Measurements from ENCODE around the gene MPP2.
A peak's percentile ranks its signal among the peaks of the same experiment; 100 is the strongest.

MPP2 gene

DNA sequence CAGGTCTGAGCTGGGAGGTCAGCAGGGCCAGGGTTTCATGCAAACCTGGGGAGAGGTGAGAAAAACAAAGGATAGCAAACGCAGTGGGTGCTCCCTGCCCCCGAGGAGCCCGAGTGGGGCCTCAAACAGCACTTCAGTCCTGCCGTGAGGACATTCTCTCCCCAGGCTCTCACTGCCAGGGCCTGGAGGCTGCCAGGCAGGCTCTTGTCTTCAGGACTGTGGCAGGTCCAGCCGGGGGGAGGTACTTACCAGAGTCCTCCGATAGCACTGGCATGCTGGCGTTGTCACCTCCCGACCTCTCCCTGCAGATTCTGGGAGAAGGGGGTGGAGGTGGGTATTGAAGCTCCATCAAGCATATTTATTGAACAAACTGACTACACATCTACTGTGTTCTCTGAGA lies 75.7 kb downstream of the MPP2 start:
- peaks cover 0 to 17% (median 6%) of the 10 kb centered on the region in 11 experiments; a peak in 12 of 22 replicates for H3K27me3 ChIP-seq
- peak overlapping the region in 8 of 11 experiments; percentile 86 to 98 (median 96); a peak in 13 of 22 replicates for H3K4me2 ChIP-seq
- H3K36me3 ChIP-seq = peaks cover 0 to 47% (median 3%) of the 10 kb centered on the region in 11 experiments; a peak in 9 of 22 replicates
- H3K9me3 ChIP-seq (replicated peaks in 1 of 11) = no peaks in the 10 kb centered on the region
- TF ChIP-seq Cebpa-rat (IDR thresholded peaks at IDR 0.05) = no peak
- H3K27ac ChIP-seq = no peak overlapping the region
- peak overlapping the region in 2 of 11 experiments; percentile 77 to 78; a peak in 3 of 22 replicates for H3K9ac ChIP-seq
- H3K4me3 ChIP-seq = peak overlapping the region in 1 of 10 experiments; percentile 62; a peak in 1 of 20 replicates
- H4K20me1 ChIP-seq = peaks cover 0 to 21% (median 0%) of the 10 kb centered on the region in 11 experiments; a peak in 4 of 22 replicates
- peaks cover 11 to 30% (median 14%) of the 10 kb centered on the region in 10 experiments; a peak in 18 of 20 replicates for H3K4me1 ChIP-seq

DNA sequence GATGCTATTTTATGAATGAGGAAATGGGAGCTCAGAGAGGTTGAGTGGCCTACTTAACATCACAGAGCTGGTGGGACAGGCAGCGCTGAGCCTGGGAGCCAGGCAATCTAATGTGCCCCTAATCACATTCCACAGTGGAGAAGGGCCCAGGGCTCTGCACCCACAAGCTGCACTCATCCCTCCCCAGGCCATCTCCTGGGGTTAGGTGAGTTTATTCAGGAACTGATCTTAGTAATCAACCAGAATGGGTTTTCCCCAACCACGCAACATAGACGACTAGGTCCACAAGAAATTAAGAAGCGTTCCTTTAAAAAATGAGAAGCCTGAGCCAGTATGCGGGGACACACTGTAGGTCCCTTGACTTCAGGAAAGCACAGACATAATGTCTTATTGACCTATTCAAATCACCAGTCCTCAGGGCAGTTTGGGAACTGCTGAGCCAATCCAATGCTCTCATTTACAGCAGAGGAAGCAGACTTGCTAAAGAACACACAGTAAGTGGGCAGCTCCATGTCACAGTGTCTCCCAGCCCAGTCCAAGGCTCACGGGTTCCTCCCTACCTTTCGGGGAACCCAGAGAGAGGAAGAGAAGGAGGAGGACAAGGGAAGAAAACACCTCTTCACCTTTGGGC lies 76.7 kb downstream of the MPP2 start:
- H3K27me3 ChIP-seq = peaks cover 0 to 17% (median 6%) of the 10 kb centered on the region in 11 experiments; a peak in 12 of 22 replicates
- H4K20me1 ChIP-seq = peaks cover 0 to 21% (median 0%) of the 10 kb centered on the region in 11 experiments; a peak in 4 of 22 replicates
- TF ChIP-seq Cebpa-rat (IDR thresholded peaks at IDR 0.05) = no peak
- peak overlapping the region in 1 of 11 experiments; percentile 18; a peak in 1 of 22 replicates for H3K9ac ChIP-seq
- H3K36me3 ChIP-seq = peaks cover 0 to 57% (median 3%) of the 10 kb centered on the region in 11 experiments; a peak in 10 of 22 replicates
- H3K27ac ChIP-seq = no peak overlapping the region
- no peak overlapping the region for H3K4me3 ChIP-seq
- peak overlapping the region in 4 of 11 experiments; percentile 89 to 96 (median 96); a peak in 6 of 22 replicates for H3K4me2 ChIP-seq
- no peaks in the 10 kb centered on the region for H3K9me3 ChIP-seq (replicated peaks in 1 of 11)
- H3K4me1 ChIP-seq = peaks cover 11 to 30% (median 14%) of the 10 kb centered on the region in 10 experiments; a peak in 18 of 20 replicates

DNA sequence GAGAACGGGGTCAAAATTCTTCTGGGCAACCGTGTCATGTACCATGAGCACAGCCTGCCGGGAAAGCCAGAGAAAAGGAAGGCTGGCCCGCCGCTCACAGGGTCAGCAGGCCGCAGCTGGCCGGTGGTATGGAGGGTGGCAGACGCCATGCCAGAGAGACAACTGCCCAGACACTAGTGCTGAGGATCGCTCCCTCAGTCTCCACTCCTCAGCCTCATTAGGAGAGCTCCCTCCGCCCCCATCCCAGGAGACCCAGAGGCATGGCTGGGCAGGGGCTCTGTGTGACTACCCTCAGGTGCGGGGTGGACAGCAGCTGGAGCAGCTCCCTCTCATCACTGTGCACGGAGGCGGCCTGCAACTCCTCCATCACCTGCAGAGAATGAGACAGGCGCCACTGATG lies 77.6 kb downstream of the MPP2 start:
- Histone ChIP-seq H3K36me3 (peaks cover 0 to 66% (median 3%) of the 10 kb centered on the region in 11 experiments; a peak in 10 of 22 replicates), H3K4me2 (no peak overlapping the region), H3K9ac (no peak overlapping the region), H3K9me3 (replicated peaks in 1 of 11) (no peaks in the 10 kb centered on the region), H4K20me1 (peaks cover 0 to 21% (median 0%) of the 10 kb centered on the region in 11 experiments; a peak in 4 of 22 replicates), H3K4me1 (peaks cover 11 to 30% (median 14%) of the 10 kb centered on the region in 10 experiments; a peak in 18 of 20 replicates), H3K27ac (no peak overlapping the region), H3K4me3 (no peak overlapping the region), H3K27me3 (peaks cover 0 to 17% (median 6%) of the 10 kb centered on the region in 11 experiments; a peak in 12 of 22 replicates)
- TF ChIP-seq Cebpa-rat (IDR thresholded peaks at IDR 0.05) = no peak

DNA sequence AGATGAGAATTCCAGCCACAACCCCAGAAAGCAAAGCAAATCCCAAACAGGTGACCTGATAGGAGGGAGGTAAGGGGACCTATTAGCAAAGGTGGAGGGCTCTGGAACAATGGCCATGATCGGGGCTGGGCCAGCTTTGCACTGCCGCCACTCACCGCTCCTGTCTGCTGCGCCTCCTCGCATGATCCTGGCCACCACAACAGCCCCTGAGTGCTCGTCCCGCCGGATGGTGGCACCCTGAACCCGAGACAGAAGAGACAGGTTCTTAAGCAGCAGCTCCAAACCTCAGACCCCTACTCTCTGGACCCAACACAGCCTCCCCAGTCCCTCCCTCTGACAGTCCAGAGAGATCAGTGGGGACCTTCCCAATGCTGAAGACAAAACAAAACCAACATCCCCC lies 79.7 kb downstream of the MPP2 start:
- H3K27me3 ChIP-seq = peaks cover 0 to 5% (median 0%) of the 10 kb centered on the region in 11 experiments; a peak in 4 of 22 replicates
- no peak overlapping the region for H3K27ac ChIP-seq
- no peak for TF ChIP-seq Cebpa-rat (IDR thresholded peaks at IDR 0.05)
- peaks cover 0 to 21% (median 0%) of the 10 kb centered on the region in 11 experiments; a peak in 4 of 22 replicates for H4K20me1 ChIP-seq
- H3K9me3 ChIP-seq (replicated peaks in 1 of 11) = no peaks in the 10 kb centered on the region
- no peak overlapping the region for H3K4me2 ChIP-seq
- H3K4me1 ChIP-seq = peaks cover 5 to 21% (median 7%) of the 10 kb centered on the region in 10 experiments; a peak in 16 of 20 replicates
- no peak overlapping the region for H3K9ac ChIP-seq
- peaks cover 0 to 86% (median 3%) of the 10 kb centered on the region in 11 experiments; a peak in 10 of 22 replicates for H3K36me3 ChIP-seq
- no peak overlapping the region for H3K4me3 ChIP-seq

DNA sequence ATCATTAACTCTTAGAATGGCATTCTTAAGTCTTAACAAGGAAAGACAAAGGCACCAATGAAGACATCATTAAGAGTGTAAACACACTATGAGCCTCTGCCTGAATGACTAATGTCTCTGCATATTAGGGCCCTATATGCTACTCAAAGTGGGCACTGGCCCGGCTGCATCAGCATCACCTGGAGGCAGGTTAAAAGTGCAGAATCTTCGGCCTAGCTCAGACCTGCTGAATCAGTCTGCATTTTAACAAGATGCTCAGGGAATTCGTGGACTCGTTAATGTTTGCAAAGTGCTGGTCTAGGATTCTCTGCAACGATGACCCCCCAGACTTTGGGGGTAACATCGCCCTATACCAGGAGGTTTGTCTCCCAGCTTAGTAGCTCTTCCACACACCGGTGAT lies 81.1 kb downstream of the MPP2 start:
- Histone ChIP-seq H4K20me1 (peaks cover 0 to 18% (median 0%) of the 10 kb centered on the region in 11 experiments; a peak in 3 of 22 replicates), H3K4me2 (no peak overlapping the region), H3K9me3 (replicated peaks in 1 of 11) (no peaks in the 10 kb centered on the region), H3K4me1 (peaks cover 0 to 9% (median 0%) of the 10 kb centered on the region in 10 experiments; a peak in 5 of 20 replicates), H3K36me3 (peaks cover 0 to 96% (median 3%) of the 10 kb centered on the region in 11 experiments; a peak in 10 of 22 replicates), H3K9ac (no peak overlapping the region), H3K27ac (no peak overlapping the region), H3K4me3 (no peak overlapping the region), H3K27me3 (no peaks in the 10 kb centered on the region)
- no peak for TF ChIP-seq Cebpa-rat (IDR thresholded peaks at IDR 0.05)

DNA sequence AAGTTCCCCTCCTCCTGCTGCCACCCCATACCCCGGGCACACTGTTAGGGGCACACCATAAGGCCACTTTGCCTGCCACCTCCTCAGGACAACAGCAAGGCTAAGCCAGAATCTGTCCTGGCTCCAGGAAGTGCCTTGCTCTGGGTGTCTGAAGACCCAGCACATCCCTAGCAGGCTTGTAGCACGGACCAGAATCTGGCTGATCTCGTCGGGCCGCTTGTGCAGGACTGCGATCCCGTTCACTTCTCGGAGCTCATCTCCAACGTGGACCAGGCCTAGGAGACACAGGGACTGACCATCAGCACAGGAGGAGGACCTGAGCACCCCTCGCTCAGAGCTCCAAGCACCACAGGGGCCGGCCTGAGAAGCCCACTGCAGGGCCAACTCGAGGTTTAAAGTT lies 81.8 kb downstream of the MPP2 start:
- no peak overlapping the region for H3K4me3 ChIP-seq
- H4K20me1 ChIP-seq = peaks cover 0 to 12% (median 0%) of the 10 kb centered on the region in 11 experiments; a peak in 2 of 22 replicates

More for the DNA sequence above, 81.8 kb downstream of the MPP2 start:
- Histone ChIP-seq H3K36me3 (peaks cover 0 to 96% (median 3%) of the 10 kb centered on the region in 11 experiments; a peak in 10 of 22 replicates), H3K9me3 (replicated peaks in 1 of 11) (no peaks in the 10 kb centered on the region), H3K9ac (no peak overlapping the region), H3K4me2 (no peak overlapping the region), H3K27me3 (no peaks in the 10 kb centered on the region), H3K27ac (no peak overlapping the region), H3K4me1 (peaks cover 0 to 2% (median 0%) of the 10 kb centered on the region in 10 experiments; a peak in 2 of 20 replicates)
- TF ChIP-seq Cebpa-rat (IDR thresholded peaks at IDR 0.05) = no peak

Data from BLaER1 treated with 17β-estradiol and CSF1 and Interleukin-3, amounts not matched to agents 10 nM and 100 nM (cell line).